H1 (cell line): ENCODE measurements around the gene MMP3.

Experiments
- CTCF ChIP-seq, 3 experiments: IDR thresholded peaks; 1 replicate in 2 of 3; 2 replicates in 1 of 3; pipeline versions ENCODE4 v1.5.1 to v1.6.1; 2011; ENCODE audit warnings: low read length in 3 of 3, mild to moderate bottlenecking in 3 of 3, inconsistent platforms in 2 of 3, low read depth in 1 of 3, moderate library complexity in 1 of 3; ENCODE audit not compliant: insufficient read depth in 1 of 3; ENCODE audit errors: control extremely low read depth in 1 of 3
- GTF2F1 ChIP-seq: IDR thresholded peaks from 2 replicates; pipeline ENCODE4 v1.6.1; 2012; ENCODE audit warnings: low read depth, low read length, improper control_type of control experiment, borderline replicate concordance
- POLR2A ChIP-seq, 2 experiments: IDR thresholded peaks; 1 replicate in 1 of 2; 2 replicates in 1 of 2; pipeline ENCODE4 v1.6.1; 2011; ENCODE audit warnings: low read depth in 2 of 2, low read length in 2 of 2, mild to moderate bottlenecking in 2 of 2; ENCODE audit errors: control extremely low read depth in 1 of 2
- POLR2AphosphoS5 ChIP-seq: IDR thresholded peaks from 2 replicates; pipeline ENCODE4 v1.6.1; 2011; ENCODE audit warnings: low read depth, low read length

DNA sequence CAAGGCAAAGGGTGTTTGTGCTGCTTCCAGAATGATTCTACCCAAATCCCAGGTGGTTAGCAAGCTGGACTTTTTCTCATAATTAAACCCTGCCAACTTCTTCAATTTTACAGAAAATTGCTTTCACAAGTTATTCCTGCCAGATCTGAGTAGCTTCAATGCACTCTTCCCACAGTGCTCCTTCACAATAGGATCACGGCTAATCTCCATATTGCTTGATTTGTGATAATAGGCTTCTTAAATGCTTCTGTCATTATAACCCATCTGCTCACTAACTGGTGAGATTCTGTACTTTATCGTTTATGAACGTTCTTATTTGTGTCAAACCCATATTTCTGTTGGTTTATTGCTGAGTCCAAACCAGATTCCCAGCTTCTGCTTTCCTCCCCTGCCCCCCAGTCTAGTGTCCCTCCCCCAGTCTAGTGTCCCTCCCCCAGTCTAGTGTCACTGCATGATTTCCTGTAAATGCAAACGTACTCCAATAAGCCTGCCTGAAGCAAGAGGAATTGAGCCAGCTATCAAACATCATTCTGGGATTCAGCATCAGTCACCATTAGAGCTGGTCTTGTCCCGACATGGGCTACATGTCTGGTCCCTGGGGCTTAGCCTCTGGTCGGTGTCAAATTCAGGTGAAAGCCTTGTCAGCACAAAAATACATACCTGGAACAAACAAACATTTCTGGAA lies 14.0 kb downstream of the MMP3 start:
- no peak for TF ChIP-seq CTCF (IDR thresholded peaks at IDR 0.05; ENCODE audit: control extremely low read depth in 1 of 3, insufficient read depth in 1 of 3, low read depth in 1 of 3, low read length in 3 of 3)
- no peak for TF ChIP-seq POLR2AphosphoS5
- TF ChIP-seq POLR2A (IDR thresholded peaks at IDR 0.05; ENCODE audit: control extremely low read depth in 1 of 2, low read depth in 2 of 2, low read length in 2 of 2) = no peak
- TF ChIP-seq GTF2F1 = no peak
